NCI-H2107 treated with DMSO at 0.1 percent for 48 hours (cell line): Measurements from ENCODE around the gene CWC15.
"Not testable (repeated sequence)": the region's sequence is repeated elsewhere in the genome, so short reads cannot be mapped to it uniquely, and the experiment has no call there.

Source experiments
- DNase-seq: peaks from one replicate; lab custom pipeline; 2025; ENCODE audit not compliant: unreplicated experiment; lab: John Stamatoyannopoulos, UW

The CWC15 gene

DNA sequence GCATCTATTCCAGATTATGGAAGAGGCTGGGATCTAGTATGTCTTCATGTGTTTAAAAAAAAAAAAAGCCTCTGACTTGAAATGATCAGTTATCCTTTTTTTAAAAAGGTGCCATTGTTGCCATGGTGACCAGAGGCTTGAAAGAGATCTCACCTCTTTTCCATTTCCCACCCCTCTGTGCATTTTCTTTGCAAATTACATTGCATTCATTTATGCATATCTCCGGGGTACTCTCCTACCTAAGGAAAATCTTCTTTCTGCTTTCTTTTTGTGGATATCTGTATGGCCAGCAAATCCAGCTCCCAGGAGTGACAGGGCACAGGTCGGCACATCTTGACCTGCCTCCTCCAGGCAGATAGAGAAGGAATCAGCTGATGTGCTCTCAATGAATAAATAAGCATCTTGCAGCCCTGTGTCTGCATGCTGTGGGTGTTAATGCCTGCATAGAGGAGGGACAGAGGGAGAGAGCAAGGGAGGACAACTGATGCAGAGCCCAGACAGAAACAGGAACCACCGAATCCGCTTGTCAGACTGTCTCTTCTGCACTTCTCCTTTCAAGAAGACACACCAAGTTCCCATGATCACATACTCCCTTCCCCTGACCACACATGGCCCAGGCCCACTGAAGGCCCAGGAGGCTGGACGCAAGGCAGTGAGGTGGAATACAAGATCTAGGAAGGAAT is 50.9 kb downstream of the CWC15 start:
- DNase-seq, result no peak

DNA sequence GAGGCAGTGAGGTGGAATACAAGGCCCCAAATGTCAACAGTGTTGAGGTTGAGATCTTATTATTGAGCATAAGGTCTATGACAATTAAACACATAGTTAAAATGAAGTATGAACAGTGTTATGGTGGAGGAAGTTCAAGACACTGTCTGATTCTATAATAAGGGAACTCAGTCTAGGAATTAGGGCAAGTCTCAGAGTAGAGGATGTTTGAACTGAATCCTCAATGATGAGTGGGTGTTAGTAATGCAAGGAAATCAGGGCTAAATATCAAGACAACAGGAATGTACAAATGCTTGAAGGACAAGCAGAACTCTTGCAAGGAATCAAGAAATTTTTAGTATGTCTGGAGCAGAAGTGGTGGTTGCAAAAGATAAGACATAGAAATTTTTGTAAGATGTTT is 53.0 kb downstream of the CWC15 start:
- no peak for DNase-seq

DNA sequence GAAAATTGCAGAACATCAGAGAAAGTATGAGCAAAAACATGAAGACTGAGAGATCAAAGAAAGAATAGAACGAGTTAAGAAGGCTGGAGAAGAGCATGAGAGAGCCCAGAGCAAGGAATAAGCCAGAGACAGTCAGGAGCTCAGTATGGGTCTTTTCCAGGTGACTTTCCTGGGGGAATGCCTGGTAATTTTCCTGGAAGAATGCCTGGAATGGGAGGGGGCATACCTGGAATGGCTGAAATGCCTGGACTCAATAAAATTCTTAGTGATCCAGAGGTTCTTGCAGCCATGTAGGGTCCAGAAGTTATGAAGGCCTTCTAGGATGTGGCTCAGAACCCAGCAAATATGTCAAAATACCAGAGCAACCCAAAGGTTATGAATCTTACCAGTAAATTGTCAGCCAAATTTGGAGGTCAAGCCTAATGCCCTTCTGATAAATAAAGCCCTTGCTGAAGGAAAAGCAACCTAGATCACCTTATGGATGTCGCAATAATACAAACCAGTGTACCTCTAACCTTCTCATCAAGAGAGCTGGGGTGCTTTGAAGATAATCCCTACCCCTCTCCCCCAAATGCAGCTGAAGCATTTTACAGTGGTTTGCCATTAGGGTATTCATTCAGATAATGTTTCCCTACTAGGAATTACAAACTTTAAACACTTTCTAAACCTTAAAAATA is 59.5 kb downstream of the CWC15 start:
- DNase-seq, result not testable (repeated sequence)

DNA sequence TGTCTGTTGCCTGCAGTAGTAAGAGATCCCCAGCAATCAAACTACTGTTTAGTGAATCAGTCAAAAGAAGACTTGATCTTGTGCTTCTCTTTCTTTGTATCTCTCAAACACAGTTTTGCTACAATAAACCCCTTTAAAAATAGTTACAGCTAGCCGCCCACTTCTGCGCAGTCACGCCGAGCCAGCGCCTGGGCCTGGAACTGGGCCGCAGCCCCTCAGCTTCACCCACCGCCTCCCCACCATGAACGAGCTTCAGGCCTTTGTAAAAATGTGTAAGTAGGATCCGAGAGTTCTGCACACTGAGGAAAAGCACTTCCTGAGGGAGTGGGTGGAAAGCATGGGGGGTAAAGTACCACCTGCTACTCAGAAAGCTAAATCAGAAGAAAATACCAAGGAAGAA is 60.5 kb downstream of the CWC15 start:
- no peak for DNase-seq
